Pancreas (tissue), 10 donors: ENCODE data around the gene RNF114. TPM values are rescaled to one million over a fixed set of nuclear protein-coding genes. Genes with fewer than 3 reads are reported as not detected.
"Not testable (repeated sequence)": the region's sequence is repeated elsewhere in the genome, so short reads cannot be mapped to it uniquely, and the experiment has no call there.

Experiments
- ATAC-seq, 4 donors: fragments of 200-7000 bp; cut with Tn5 transposase; one replicate each; pipeline versions ENCODE4 v1.8.0 to v1.9.1; 2020; ENCODE audit warnings: mild to moderate bottlenecking in 4 of 4, moderate library complexity in 4 of 4
- DNase-seq, 6 donors: peaks; one replicate each; pipeline ENCODE4 v3.0.0-alpha.2; 2020
- FAIRE-seq: peaks from 2 replicates; lab custom pipeline; 2012; peaks lifted over from hg19 to GRCh38; lab: Jason Lieb, UNC
- H3K27ac ChIP-seq, 4 donors: fragments of 200-600 bp; sonication (generic); 1 replicate in 3 of 4; 2 replicates in 1 of 4; pipeline versions ENCODE4 v1.5.0 to v1.8.0; 2020
- H3K27me3 ChIP-seq, 4 donors: fragments of 200-600 bp; one replicate each; pipeline ENCODE4 v1.8.0; 2021
- H3K36me3 ChIP-seq, 3 donors: fragments of 200-600 bp; sonication (generic) in 1 of 3; one replicate each; pipeline versions ENCODE4 v1.5.0 to v1.8.0; 2020 to 2021
- H3K4me1 ChIP-seq, 3 donors: fragments of 200-600 bp; one replicate each; pipeline ENCODE4 v1.8.0; 2021
- H3K4me3 ChIP-seq, 4 donors: fragments of 200-600 bp; sonication (generic) in 2 of 4; one replicate each; pipeline versions ENCODE4 v1.5.0 to v1.8.0; 2020 to 2021
- H3K9me3 ChIP-seq, 4 donors: fragments of 200-600 bp; one replicate each; pipeline ENCODE4 v1.8.0; 2021
- whole genome bisulfite sequencing, 2 donors: extraction: QIAGEN DNeasy Blood & Tissue Kit; methylation state at CpG; one replicate each; pipeline ENCODE4 v1.1.7; 2013; 5-methylcytosine and 5-hydroxymethylcytosine counted together
- intact Hi-C, 3 donors: fragments of 100-400 bp; cut with DNase I; formaldehyde crosslinking; loops; one replicate each; pipeline versions ENCODE4 v1.11.1 to v1.14.2; 2022
- polyA plus RNA-seq, 2 donors: library from polyadenylated mRNA; stranded (reverse); fragments of 200-250 nt; gene quantifications; one replicate each; pipeline ENCODE4 v1.2.3, GENCODE V29; 2013
- total RNA-seq, 6 donors: library from RNA; stranded (reverse); fragmentation: NEBNext Ultra II Directional in 4 of 6; extraction: Animal tissue kit (Norgen Biotek cat#: 25700) in 4 of 6; gene quantifications; one replicate each; pipeline versions ENCODE4 v1.2.1 to v1.2.4, GENCODE V29; 2021 to 2023
- TF ChIP-seq, protein P1 (sequence below), 4 donors: fragments of 200-600 bp; sonication (generic) in 3 of 4; IDR thresholded peaks; one replicate each; pipeline versions ENCODE4 v1.5.0 to v1.8.0; 2021; ENCODE audit warnings: antibody characterized with exemption in 4 of 4
- donor health status: healthy with polysubstance abuse.
- donor health status: DM: no; HTN: no; CAD: no; lungs with moderate emphysema.
- donor health status: DM: no; HTN: no; CAD: no.
- donor health status: control.
- donor health status: control.
- donor health status: Bipolar disorder and iron deficiency.
- donor health status: DM: yes; HTN: yes; CAD: no.
- donor health status: DM: no; HTN: no; CAD: no.
- donor health status: DM: no; HTN: no; CAD: no.
- donor health status: DM: yes; HTN: yes; CAD: no.

Gene RNF114
- total and polyA plus RNA-seq, 8 donors = 33.3 to 61.9 (median 44.0) TPM

- H3K9me3 ChIP-seq = no peaks in the 10 kb centered on the region
- WGBS, 2 donors = 88 to 95% methylated on average over 6 of the region's 6 CpGs
- H3K36me3 ChIP-seq = no peaks in the 10 kb centered on the region
- ATAC-seq (no peak), FAIRE-seq (no peak), DNase-seq (no peak)
- peaks cover 10 to 15% (median 12%) of the 10 kb centered on the region in 3 donors for H3K4me1 ChIP-seq
- no peak overlapping the region for H3K4me3 ChIP-seq
- intact Hi-C loops = no loop called here
- H3K27me3 ChIP-seq = no peaks in the 10 kb centered on the region
- TF ChIP-seq, protein P1, sequence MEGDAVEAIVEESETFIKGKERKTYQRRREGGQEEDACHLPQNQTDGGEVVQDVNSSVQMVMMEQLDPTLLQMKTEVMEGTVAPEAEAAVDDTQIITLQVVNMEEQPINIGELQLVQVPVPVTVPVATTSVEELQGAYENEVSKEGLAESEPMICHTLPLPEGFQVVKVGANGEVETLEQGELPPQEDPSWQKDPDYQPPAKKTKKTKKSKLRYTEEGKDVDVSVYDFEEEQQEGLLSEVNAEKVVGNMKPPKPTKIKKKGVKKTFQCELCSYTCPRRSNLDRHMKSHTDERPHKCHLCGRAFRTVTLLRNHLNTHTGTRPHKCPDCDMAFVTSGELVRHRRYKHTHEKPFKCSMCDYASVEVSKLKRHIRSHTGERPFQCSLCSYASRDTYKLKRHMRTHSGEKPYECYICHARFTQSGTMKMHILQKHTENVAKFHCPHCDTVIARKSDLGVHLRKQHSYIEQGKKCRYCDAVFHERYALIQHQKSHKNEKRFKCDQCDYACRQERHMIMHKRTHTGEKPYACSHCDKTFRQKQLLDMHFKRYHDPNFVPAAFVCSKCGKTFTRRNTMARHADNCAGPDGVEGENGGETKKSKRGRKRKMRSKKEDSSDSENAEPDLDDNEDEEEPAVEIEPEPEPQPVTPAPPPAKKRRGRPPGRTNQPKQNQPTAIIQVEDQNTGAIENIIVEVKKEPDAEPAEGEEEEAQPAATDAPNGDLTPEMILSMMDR (IDR thresholded peaks at IDR 0.05) = no peak
- H3K27ac ChIP-seq = no peak overlapping the region
Measured at GRCh38 chr20:49894073-49894470, 42.1 kb upstream of the RNF114 start.

DNA sequence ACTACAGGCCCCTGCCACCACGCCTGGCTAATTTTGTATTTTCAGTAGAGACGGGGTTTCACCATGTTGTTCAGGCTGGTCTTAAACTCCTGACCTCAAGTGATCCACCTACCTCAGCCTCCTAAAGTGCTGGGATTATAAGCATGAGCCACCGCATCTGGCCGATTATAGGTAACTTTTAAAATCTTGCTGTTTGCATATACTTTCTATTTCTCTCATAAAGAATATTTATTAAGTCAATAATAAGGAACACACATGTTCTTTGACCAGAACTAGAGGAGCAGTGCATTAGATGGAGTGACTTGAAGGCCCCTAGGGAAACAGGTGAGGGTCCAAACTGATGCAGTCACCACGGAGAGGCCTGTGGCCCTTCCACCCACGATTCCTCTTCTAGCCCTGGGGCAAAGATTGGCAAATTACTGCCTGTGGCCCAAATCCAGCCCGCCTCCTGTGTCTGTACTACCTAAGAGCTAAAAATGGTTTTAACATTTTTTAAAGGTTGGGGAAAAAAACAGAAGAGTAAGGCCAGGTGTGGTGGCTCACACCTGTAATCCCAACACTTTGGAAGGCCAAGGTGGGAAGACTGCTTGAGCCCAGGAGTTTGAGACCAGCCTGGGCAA is 40.6 kb upstream of the RNF114 start:
- DNase-seq, intact Hi-C loops, H3K36me3 ChIP-seq, ATAC-seq, FAIRE-seq, H3K27me3 ChIP-seq, H3K4me3 ChIP-seq, H3K9me3 ChIP-seq, H3K27ac ChIP-seq, H3K4me1 ChIP-seq: not testable (repeated sequence)
- WGBS, 2 donors = 91 to 95% methylated on average over 7 of the region's 7 CpGs

DNA sequence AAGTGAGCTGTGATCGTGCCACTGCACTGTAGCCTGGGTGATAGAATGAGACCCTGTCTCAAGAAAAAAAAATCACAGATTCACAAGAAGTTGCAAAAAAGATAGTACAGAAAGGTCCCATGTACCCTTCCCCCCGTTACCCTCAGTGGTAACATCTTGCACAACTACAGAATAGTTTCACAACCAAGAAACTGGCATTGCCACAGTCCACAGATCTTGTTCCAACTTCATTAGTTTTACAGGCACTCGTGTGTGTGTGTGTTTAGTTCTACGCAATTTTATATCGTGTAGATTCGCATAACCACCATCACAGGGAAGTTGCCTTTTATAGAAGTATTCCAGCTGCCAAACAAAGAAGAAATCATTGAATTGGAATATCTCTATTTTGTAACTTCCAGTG is 40.0 kb upstream of the RNF114 start:
- H3K27me3 ChIP-seq = no peaks in the 10 kb centered on the region
- no peak overlapping the region for H3K27ac ChIP-seq
- H3K4me3 ChIP-seq = no peak overlapping the region
- TF ChIP-seq, protein P1 (IDR thresholded peaks at IDR 0.05) = no peak
- ATAC-seq (no peak), DNase-seq (no peak), FAIRE-seq (no peak)
- 88 to 93% methylated on average over 6 of the region's 6 CpGs for WGBS, 2 donors
- H3K9me3 ChIP-seq = no peaks in the 10 kb centered on the region
- H3K4me1 ChIP-seq = peaks cover 0 to 2% (median 0%) of the 10 kb centered on the region in 3 donors
- H3K36me3 ChIP-seq = no peaks in the 10 kb centered on the region
- intact Hi-C loops = no loop called here

GRCh38 chr20:49899541-49900383 is 36.4 kb upstream of the RNF114 start:
- FAIRE-seq (no peak), DNase-seq (no peak), ATAC-seq (no peak)
- Histone ChIP-seq H3K36me3 (peaks cover 0 to 7% (median 3%) of the 10 kb centered on the region in 3 donors), H3K4me1 (no peaks in the 10 kb centered on the region), H3K27ac (no peak overlapping the region), H3K27me3 (no peaks in the 10 kb centered on the region), H3K4me3 (no peak overlapping the region), H3K9me3 (no peaks in the 10 kb centered on the region)
- whole genome bisulfite sequencing, 2 donors = 73 to 79% methylated on average over 10 of the region's 10 CpGs
- TF ChIP-seq, protein P1 (IDR thresholded peaks at IDR 0.05) = no peak
- intact Hi-C loops = no loop called here

- ATAC-seq = peak in 2 of 4 donors; percentile 22 to 61
- no peak overlapping the region for H3K27ac ChIP-seq
- no peaks in the 10 kb centered on the region for H3K9me3 ChIP-seq
- no peak overlapping the region for H3K4me3 ChIP-seq
- H3K36me3 ChIP-seq = peaks cover 0 to 24% (median 21%) of the 10 kb centered on the region in 3 donors
- no peak for DNase-seq
- no peaks in the 10 kb centered on the region for H3K4me1 ChIP-seq
- H3K27me3 ChIP-seq = no peaks in the 10 kb centered on the region
- 47 to 77% methylated on average over 5 of the region's 5 CpGs for WGBS, 2 donors
- TF ChIP-seq, protein P1 (IDR thresholded peaks at IDR 0.05) = no peak
- FAIRE-seq = no peak
- intact Hi-C loops = no loop called here
Measured at GRCh38 chr20:49901588-49901987, 34.6 kb upstream of the RNF114 start.
